SK-N-SH (cell line): ENCODE data around the gene GAL3ST3. TPM values are rescaled to one million over a fixed set of nuclear protein-coding genes. Genes with fewer than 3 reads are reported as not detected.

Experiments
- CTCF ChIA-PET: fragments of 300-600, 350-600 bp; formaldehyde crosslinking; extraction: SDS; loops from one replicate; lab custom pipeline; 2021; lab: Yijun Ruan, JAX
- POLR2A ChIA-PET: fragments of 350-600 bp; sonication (Branson Sonifier 250); formaldehyde crosslinking; extraction: SDS; loops from one replicate; lab custom pipeline; 2020; ENCODE audit warnings: antibody characterized with exemption, inconsistent platforms; lab: Yijun Ruan, JAX
- DNase-seq: peaks from one replicate; pipeline ENCODE4 v3.0.0; 2012
- H2AFZ ChIP-seq: fragments of 200-600 bp; sonication (generic); 2 replicates; pipeline ENCODE4 v1.8.1; 2016; ENCODE audit warnings: antibody characterized with exemption, mild to moderate bottlenecking, low read depth
- H3F3A ChIP-seq: fragments of 200-600 bp; sonication (generic); replicated peaks from 2 replicates; pipeline ENCODE3; 2016; ENCODE audit warnings: antibody characterized with exemption, mild to moderate bottlenecking; ENCODE audit not compliant: insufficient read depth
- H3K27ac ChIP-seq, 2 experiments: fragments of 200-500 bp in 1 of 2; fragments of 200-600 bp in 1 of 2; sonication (Bioruptor generic) in 1 of 2; sonication (generic), shearing (Covaris generic) in 1 of 2; 2 replicates each; pipeline versions ENCODE4 v1.5.1 to v1.6.1; 2014 to 2016; ENCODE audit warnings: low read depth in 2 of 2, inconsistent platforms in 1 of 2, low read length in 1 of 2, mild to moderate bottlenecking in 1 of 2, mixed read lengths in 1 of 2
- H3K27me3 ChIP-seq: fragments of 200-600 bp; sonication (generic), shearing (Covaris generic); 2 replicates; pipeline ENCODE4 v1.6.1; 2016; ENCODE audit warnings: mixed run types; ENCODE audit not compliant: insufficient read depth
- H3K36me3 ChIP-seq, 2 experiments: fragments of 200-500 bp in 1 of 2; fragments of 200-600 bp in 1 of 2; sonication (Bioruptor generic) in 1 of 2; sonication (generic) in 1 of 2; replicated peaks in 1 of 2; 2 replicates each; pipeline versions ENCODE3 to v1.5.1; 2014 to 2016; ENCODE audit warnings: low read length in 1 of 2, mild to moderate bottlenecking in 1 of 2; ENCODE audit not compliant: insufficient read depth in 2 of 2, control insufficient read depth in 1 of 2
- H3K4me1 ChIP-seq, 2 experiments: fragments of 200-500 bp in 1 of 2; fragments of 200-600 bp in 1 of 2; sonication (Bioruptor generic) in 1 of 2; sonication (generic), shearing (Covaris generic) in 1 of 2; 2 replicates each; pipeline versions ENCODE4 v1.5.1 to v1.6.1; 2014 to 2016; ENCODE audit warnings: low read depth in 1 of 2, low read length in 1 of 2, mixed run types in 1 of 2; ENCODE audit not compliant: insufficient read depth in 2 of 2, control insufficient read depth in 1 of 2
- H3K4me2 ChIP-seq: fragments of 200-600 bp; sonication (generic), shearing (Covaris generic); 2 replicates; pipeline ENCODE4 v1.6.1; 2017; ENCODE audit warnings: mixed run types
- H3K4me3 ChIP-seq, 2 experiments: fragments of 200-500 bp in 1 of 2; fragments of 200-600 bp in 1 of 2; sonication (Bioruptor generic) in 1 of 2; sonication (generic), shearing (Covaris generic) in 1 of 2; 2 replicates each; pipeline versions ENCODE4 v1.5.1 to v1.8.1; 2014 to 2016; ENCODE audit warnings: low read depth in 2 of 2, inconsistent platforms in 1 of 2, low read length in 1 of 2, mild to moderate bottlenecking in 1 of 2, mixed read lengths in 1 of 2, moderate library complexity in 1 of 2
- H3K79me2 ChIP-seq: fragments of 200-600 bp; sonication (generic); 2 replicates; pipeline ENCODE4 v1.8.1; 2017; ENCODE audit warnings: mild to moderate bottlenecking; ENCODE audit not compliant: insufficient read depth
- H3K9ac ChIP-seq: fragments of 200-600 bp; sonication (generic); 2 replicates; pipeline ENCODE4 v1.6.1; 2017; ENCODE audit warnings: mixed run types
- H3K9me2 ChIP-seq: fragments of 200-600 bp; sonication (generic); 2 replicates; pipeline ENCODE4 v1.6.1; 2017; ENCODE audit warnings: mixed run types
- H3K9me3 ChIP-seq: fragments of 200-600 bp; sonication (generic); 2 replicates; pipeline ENCODE4 v1.6.1; 2017; ENCODE audit warnings: mixed run types, mild to moderate bottlenecking, moderate library complexity
- H4K20me1 ChIP-seq: fragments of 200-600 bp; sonication (generic); 2 replicates; pipeline ENCODE4 v1.6.1; 2017; ENCODE audit warnings: mild to moderate bottlenecking, mixed run types; ENCODE audit not compliant: insufficient read depth
- CHD2 ChIP-seq: fragments of 150-350 bp; IDR thresholded peaks from 2 replicates; pipeline ENCODE4 v1.6.1; 2018; ENCODE audit warnings: low read length; ENCODE audit not compliant: partially characterized antibody
- EZH2phosphoT487 ChIP-seq: fragments of 200-600 bp; sonication (generic); IDR thresholded peaks from 2 replicates; pipeline ENCODE4 v1.6.1; 2017; ENCODE audit warnings: low read depth, mixed run types, mild to moderate bottlenecking, antibody characterized with exemption, moderate library complexity, borderline replicate concordance
- FOXJ3 ChIP-seq: sonication (generic); formaldehyde crosslinking; IDR thresholded peaks from 2 replicates; pipeline ENCODE4 v1.5.1; 2020; ENCODE audit warnings: mild to moderate bottlenecking, missing genetic modification reagents
- GABPA ChIP-seq: IDR thresholded peaks from 2 replicates; pipeline ENCODE4 v1.4.0; 2012; ENCODE audit warnings: low read depth, mild to moderate bottlenecking
- JUND ChIP-seq: IDR thresholded peaks from 2 replicates; pipeline ENCODE4 v1.4.0; 2012
- MEF2A ChIP-seq: IDR thresholded peaks from 2 replicates; pipeline ENCODE4 v1.4.0; 2012; ENCODE audit warnings: low read depth, borderline replicate concordance
- NRF1 ChIP-seq: IDR thresholded peaks from 2 replicates; pipeline ENCODE4 v1.6.1; 2012; ENCODE audit warnings: low read depth, mild to moderate bottlenecking, low read length
- POLR2AphosphoS5 ChIP-seq: IDR thresholded peaks from 2 replicates; pipeline ENCODE4 v1.6.1; 2012; ENCODE audit warnings: low read depth, low read length
- RAD21 ChIP-seq: IDR thresholded peaks from 2 replicates; pipeline ENCODE4 v1.6.1; 2012; ENCODE audit warnings: mild to moderate bottlenecking, low read length
- RFX5 ChIP-seq: IDR thresholded peaks from 2 replicates; pipeline ENCODE4 v1.6.1; 2012; ENCODE audit warnings: mild to moderate bottlenecking, improper control_type of control experiment, low read length
- RXRA ChIP-seq: IDR thresholded peaks from 2 replicates; pipeline ENCODE4 v1.4.0; 2012; ENCODE audit warnings: low read depth, mild to moderate bottlenecking, borderline replicate concordance
- SIN3A ChIP-seq: IDR thresholded peaks from 2 replicates; pipeline ENCODE4 v1.6.1; 2012; ENCODE audit warnings: low read depth, mild to moderate bottlenecking, low read length, moderate library complexity, borderline replicate concordance
- SMC3 ChIP-seq: IDR thresholded peaks from 2 replicates; pipeline ENCODE4 v1.6.1; 2012; ENCODE audit warnings: low read depth, low read length, improper control_type of control experiment
- TEAD4 ChIP-seq: IDR thresholded peaks from 2 replicates; pipeline ENCODE4 v1.4.0; 2012; ENCODE audit warnings: mild to moderate bottlenecking, borderline replicate concordance; ENCODE audit not compliant: insufficient read depth
- YY1 ChIP-seq: IDR thresholded peaks from 2 replicates; pipeline ENCODE4 v1.4.0; 2012; ENCODE audit warnings: low read depth, mild to moderate bottlenecking
- WGBS: methylation state at CpG from one replicate; pipeline ENCODE4 v1.1.6; 2017; ENCODE audit warnings: low lambda C conversion rate; 5-methylcytosine and 5-hydroxymethylcytosine counted together
- polyA plus RNA-seq, 3 experiments: library from polyadenylated mRNA; depleted of rRNA; stranded (reverse); fragments of >200 nt; gene quantifications; 2 replicates each; pipeline ENCODE4 v1.2.3, GENCODE V29; 2012
- TF ChIP-seq, protein P1 (sequence below): fragments of 200-600 bp; sonication (generic); IDR thresholded peaks from 2 replicates; pipeline ENCODE4 v1.6.1; 2017; ENCODE audit warnings: antibody characterized with exemption, mild to moderate bottlenecking, moderate library complexity
- TF ChIP-seq, protein P2 (sequence below): IDR thresholded peaks from 2 replicates; pipeline ENCODE4 v1.4.0; 2012; ENCODE audit warnings: low read depth, borderline replicate concordance
- TF ChIP-seq, protein P3 (sequence below): fragments of 150-350 bp; IDR thresholded peaks from 2 replicates; pipeline ENCODE4 v1.6.1; 2016; ENCODE audit warnings: mild to moderate bottlenecking, low read depth, low read length
- TF ChIP-seq, protein P4 (sequence below): IDR thresholded peaks from 2 replicates; pipeline ENCODE4 v1.6.1; 2012; ENCODE audit warnings: mild to moderate bottlenecking, low read depth, low read length, moderate library complexity
- TF ChIP-seq, protein P5 (sequence below): IDR thresholded peaks from 2 replicates; pipeline ENCODE4 v1.4.0; 2012; ENCODE audit warnings: low read depth

GAL3ST3 gene
- polyA plus RNA-seq, 1 of the 3 experiments (the other 2 are of a cell fraction): 3.2 TPM

DNA sequence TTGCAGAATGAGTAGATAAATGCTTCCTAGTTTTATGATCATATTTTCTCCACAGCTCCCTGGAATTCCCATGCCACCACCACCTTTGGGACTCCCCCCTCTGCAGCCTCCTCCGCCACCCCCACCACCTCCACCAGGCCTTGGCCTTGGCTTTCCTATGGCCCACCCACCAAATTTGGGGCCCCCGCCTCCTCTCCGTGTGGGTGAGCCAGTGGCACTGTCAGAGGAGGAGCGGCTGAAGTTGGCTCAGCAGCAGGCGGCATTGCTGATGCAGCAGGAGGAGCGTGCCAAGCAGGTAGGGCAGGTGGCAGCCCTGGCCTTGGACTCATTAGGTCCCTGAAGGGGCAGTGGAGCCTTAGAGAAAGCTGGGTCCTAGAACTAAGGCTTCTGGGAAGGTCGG, 6.1 kb upstream of the GAL3ST3 start:
- no peak overlapping the region for H3K27ac ChIP-seq
- WGBS: 98% methylated on average over 6 of the region's 7 CpGs
- no peaks in the 10 kb centered on the region for H3K9me2 ChIP-seq
- DNase-seq: no peak
- H4K20me1 ChIP-seq: no peaks in the 10 kb centered on the region
- peaks cover 68% of the 10 kb centered on the region for H3K79me2 ChIP-seq
- H3K27me3 ChIP-seq: no peaks in the 10 kb centered on the region
- peaks cover 55 to 63% of the 10 kb centered on the region in 2 experiments for H3K36me3 ChIP-seq
- ChIA-PET CTCF (interaction anchor here (1.1 to 6.7 kb wide), 5 partner anchors 9 to 78 kb away, joined by 3 to 101 read pairs (median 3); partner anchors contain the start of gene PACS1), POLR2A (interaction anchor here (0.6 kb wide), 1 partner anchor 10 kb away, joined by 3 read pairs; no protein-coding TSS in a partner anchor)
- no peak overlapping the region for H3K4me2 ChIP-seq
- peaks cover 4% of the 10 kb centered on the region for H3F3A ChIP-seq
- H3K4me3 ChIP-seq: no peak overlapping the region
- H3K9me3 ChIP-seq: no peaks in the 10 kb centered on the region
- H3K4me1 ChIP-seq: peaks cover 9 to 18% of the 10 kb centered on the region in 2 experiments; a peak in 2 of 4 replicates
- TF ChIP-seq, protein P1, sequence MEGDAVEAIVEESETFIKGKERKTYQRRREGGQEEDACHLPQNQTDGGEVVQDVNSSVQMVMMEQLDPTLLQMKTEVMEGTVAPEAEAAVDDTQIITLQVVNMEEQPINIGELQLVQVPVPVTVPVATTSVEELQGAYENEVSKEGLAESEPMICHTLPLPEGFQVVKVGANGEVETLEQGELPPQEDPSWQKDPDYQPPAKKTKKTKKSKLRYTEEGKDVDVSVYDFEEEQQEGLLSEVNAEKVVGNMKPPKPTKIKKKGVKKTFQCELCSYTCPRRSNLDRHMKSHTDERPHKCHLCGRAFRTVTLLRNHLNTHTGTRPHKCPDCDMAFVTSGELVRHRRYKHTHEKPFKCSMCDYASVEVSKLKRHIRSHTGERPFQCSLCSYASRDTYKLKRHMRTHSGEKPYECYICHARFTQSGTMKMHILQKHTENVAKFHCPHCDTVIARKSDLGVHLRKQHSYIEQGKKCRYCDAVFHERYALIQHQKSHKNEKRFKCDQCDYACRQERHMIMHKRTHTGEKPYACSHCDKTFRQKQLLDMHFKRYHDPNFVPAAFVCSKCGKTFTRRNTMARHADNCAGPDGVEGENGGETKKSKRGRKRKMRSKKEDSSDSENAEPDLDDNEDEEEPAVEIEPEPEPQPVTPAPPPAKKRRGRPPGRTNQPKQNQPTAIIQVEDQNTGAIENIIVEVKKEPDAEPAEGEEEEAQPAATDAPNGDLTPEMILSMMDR: no peak
- no peak for TF ChIP-seq GABPA
- TF ChIP-seq RFX5: no peak
- TF ChIP-seq SIN3A: no peak
- TF ChIP-seq SMC3: no peak
- TF ChIP-seq, protein P2, sequence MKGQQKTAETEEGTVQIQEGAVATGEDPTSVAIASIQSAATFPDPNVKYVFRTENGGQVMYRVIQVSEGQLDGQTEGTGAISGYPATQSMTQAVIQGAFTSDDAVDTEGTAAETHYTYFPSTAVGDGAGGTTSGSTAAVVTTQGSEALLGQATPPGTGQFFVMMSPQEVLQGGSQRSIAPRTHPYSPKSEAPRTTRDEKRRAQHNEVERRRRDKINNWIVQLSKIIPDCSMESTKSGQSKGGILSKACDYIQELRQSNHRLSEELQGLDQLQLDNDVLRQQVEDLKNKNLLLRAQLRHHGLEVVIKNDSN: no peak
- TF ChIP-seq TEAD4: no peak
- TF ChIP-seq RXRA: no peak
- no peak for TF ChIP-seq NRF1
- TF ChIP-seq, all 33 proteins: peak for 0
- Histone ChIP-seq H3K9ac (no peak overlapping the region), H2AFZ (no peak overlapping the region)

DNA sequence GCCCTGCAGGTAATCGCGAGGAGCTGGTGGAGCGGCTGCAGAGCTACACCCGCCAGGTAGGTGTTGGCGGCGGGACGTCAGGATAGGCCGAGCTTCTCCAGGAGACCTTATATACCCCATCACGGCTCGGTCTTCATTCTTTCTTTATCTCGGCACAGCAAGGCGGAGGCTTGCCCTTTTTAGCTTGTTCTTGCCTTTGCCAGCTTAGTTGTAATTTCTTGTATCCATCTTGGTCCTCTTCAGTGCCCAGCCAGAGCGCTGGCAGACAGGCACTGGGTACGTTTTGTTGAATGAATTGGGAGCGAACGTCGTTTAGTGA, 3.7 kb upstream of the GAL3ST3 start:
- Histone ChIP-seq H2AFZ (0 out of 2 replicates have a peak overlapping the region, but pooled peaks have one; percentile 72), H3K4me1 (peaks cover 15 to 37% of the 10 kb centered on the region in 2 experiments; a peak in 2 of 4 replicates), H3K9me2 (no peaks in the 10 kb centered on the region), H3K9me3 (no peaks in the 10 kb centered on the region), H3K4me3 (peak overlapping the region; percentile 90 to 99), H3K9ac (peak overlapping the region; percentile 95), H3K36me3 (peaks cover 32 to 42% of the 10 kb centered on the region in 2 experiments), H3K4me2 (peak overlapping the region; percentile 79), H3K27me3 (no peaks in the 10 kb centered on the region), H4K20me1 (no peaks in the 10 kb centered on the region), H3F3A (no peaks in the 10 kb centered on the region), H3K27ac (peak overlapping the region; percentile 81 to 86), H3K79me2 (peaks cover 54% of the 10 kb centered on the region)
- ChIA-PET POLR2A (interaction anchor here (1.3 to 2.4 kb wide), 3 partner anchors 8 to 50 kb away, joined by 3 to 8 read pairs (median 6); partner anchors contain the start of gene BANF1), CTCF (interaction anchor here (0.7 to 6.7 kb wide), 9 partner anchors 11 to 168 kb away, joined by 3 to 101 read pairs (median 5); partner anchors contain the start of gene PACS1)
- DNase-seq: no peak
- 0% methylated on average over 15 of the region's 17 CpGs for WGBS
- TF ChIP-seq, protein P3, sequence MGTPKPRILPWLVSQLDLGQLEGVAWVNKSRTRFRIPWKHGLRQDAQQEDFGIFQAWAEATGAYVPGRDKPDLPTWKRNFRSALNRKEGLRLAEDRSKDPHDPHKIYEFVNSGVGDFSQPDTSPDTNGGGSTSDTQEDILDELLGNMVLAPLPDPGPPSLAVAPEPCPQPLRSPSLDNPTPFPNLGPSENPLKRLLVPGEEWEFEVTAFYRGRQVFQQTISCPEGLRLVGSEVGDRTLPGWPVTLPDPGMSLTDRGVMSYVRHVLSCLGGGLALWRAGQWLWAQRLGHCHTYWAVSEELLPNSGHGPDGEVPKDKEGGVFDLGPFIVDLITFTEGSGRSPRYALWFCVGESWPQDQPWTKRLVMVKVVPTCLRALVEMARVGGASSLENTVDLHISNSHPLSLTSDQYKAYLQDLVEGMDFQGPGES: no peak
- TF ChIP-seq FOXJ3: no peak
- TF ChIP-seq RXRA: no peak
- TF ChIP-seq YY1: no peak
- no peak for TF ChIP-seq GABPA
- TF ChIP-seq RAD21: no peak
- no peak for TF ChIP-seq EZH2phosphoT487
- no peak for TF ChIP-seq TEAD4
- TF ChIP-seq RFX5: no peak
- TF ChIP-seq MEF2A: no peak
- no peak for TF ChIP-seq SIN3A
- TF ChIP-seq, protein P4, sequence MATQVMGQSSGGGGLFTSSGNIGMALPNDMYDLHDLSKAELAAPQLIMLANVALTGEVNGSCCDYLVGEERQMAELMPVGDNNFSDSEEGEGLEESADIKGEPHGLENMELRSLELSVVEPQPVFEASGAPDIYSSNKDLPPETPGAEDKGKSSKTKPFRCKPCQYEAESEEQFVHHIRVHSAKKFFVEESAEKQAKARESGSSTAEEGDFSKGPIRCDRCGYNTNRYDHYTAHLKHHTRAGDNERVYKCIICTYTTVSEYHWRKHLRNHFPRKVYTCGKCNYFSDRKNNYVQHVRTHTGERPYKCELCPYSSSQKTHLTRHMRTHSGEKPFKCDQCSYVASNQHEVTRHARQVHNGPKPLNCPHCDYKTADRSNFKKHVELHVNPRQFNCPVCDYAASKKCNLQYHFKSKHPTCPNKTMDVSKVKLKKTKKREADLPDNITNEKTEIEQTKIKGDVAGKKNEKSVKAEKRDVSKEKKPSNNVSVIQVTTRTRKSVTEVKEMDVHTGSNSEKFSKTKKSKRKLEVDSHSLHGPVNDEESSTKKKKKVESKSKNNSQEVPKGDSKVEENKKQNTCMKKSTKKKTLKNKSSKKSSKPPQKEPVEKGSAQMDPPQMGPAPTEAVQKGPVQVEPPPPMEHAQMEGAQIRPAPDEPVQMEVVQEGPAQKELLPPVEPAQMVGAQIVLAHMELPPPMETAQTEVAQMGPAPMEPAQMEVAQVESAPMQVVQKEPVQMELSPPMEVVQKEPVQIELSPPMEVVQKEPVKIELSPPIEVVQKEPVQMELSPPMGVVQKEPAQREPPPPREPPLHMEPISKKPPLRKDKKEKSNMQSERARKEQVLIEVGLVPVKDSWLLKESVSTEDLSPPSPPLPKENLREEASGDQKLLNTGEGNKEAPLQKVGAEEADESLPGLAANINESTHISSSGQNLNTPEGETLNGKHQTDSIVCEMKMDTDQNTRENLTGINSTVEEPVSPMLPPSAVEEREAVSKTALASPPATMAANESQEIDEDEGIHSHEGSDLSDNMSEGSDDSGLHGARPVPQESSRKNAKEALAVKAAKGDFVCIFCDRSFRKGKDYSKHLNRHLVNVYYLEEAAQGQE: no peak
- TF ChIP-seq, protein P5, sequence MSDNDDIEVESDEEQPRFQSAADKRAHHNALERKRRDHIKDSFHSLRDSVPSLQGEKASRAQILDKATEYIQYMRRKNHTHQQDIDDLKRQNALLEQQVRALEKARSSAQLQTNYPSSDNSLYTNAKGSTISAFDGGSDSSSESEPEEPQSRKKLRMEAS: no peak
- no peak for TF ChIP-seq JUND
- TF ChIP-seq POLR2AphosphoS5: no peak
- TF ChIP-seq CHD2: no peak
